Fibroblast of gingiva (primary cell): Measurements from ENCODE around the gene KCNJ6.

Source experiments
- DNase-seq: peaks from one replicate; pipeline ENCODE4 v3.0.0-alpha.2; 2011; ENCODE audit warnings: low read depth

Gene KCNJ6

GRCh38 chr21:37565530-37566223 is 350.6 kb downstream of the KCNJ6 start:
- peak; percentile 71 for DNase-seq

- DNase-seq = no peak
These were observed 351.2 kb downstream of the KCNJ6 start for GRCh38 chr21:37564924-37565529.

GRCh38 chr21:37564341-37564923 is 351.8 kb downstream of the KCNJ6 start:
- peak; percentile 90 for DNase-seq

GRCh38 chr21:37563641-37564340 is 352.5 kb downstream of the KCNJ6 start:
- peak; percentile 91 for DNase-seq

- DNase-seq = no peak
These were observed 353.2 kb downstream of the KCNJ6 start for GRCh38 chr21:37562920-37563640.

- DNase-seq = no peak
These were observed 354.0 kb downstream of the KCNJ6 start for GRCh38 chr21:37561941-37562919.

GRCh38 chr21:37561506-37561905 is 354.8 kb downstream of the KCNJ6 start:
- DNase-seq = no peak

- DNase-seq = no peak
These were observed 355.9 kb downstream of the KCNJ6 start for GRCh38 chr21:37560385-37560784.

- DNase-seq = no peak
These were observed 357.5 kb downstream of the KCNJ6 start for GRCh38 chr21:37558676-37559211.
